GM10248 (cell line): Measurements from ENCODE around the gene ADAMTSL3.
"Not testable (repeated sequence)": the region's sequence is repeated elsewhere in the genome, so short reads cannot be mapped to it uniquely, and the experiment has no call there.

Experiments used
- CTCF ChIA-PET: fragments of 300-600 bp; sonication (Branson Sonifier 250); formaldehyde crosslinking; extraction: SDS; loops from one replicate; lab custom pipeline; 2021; ENCODE audit warnings: antibody characterized with exemption; lab: Yijun Ruan, JAX
- POLR2A ChIA-PET: fragments of 350-650 bp; sonication (Branson Sonifier 250); formaldehyde crosslinking; extraction: SDS; loops from one replicate; lab custom pipeline; 2020; ENCODE audit warnings: antibody characterized with exemption; lab: Yijun Ruan, JAX
- DNase-seq: peaks from one replicate; pipeline ENCODE4 v3.0.0; 2012; ENCODE audit errors: extremely low spot score
- TF ChIP-seq, protein P1 (sequence below): IDR thresholded peaks from 2 replicates; pipeline ENCODE4 v1.5.1; 2012; ENCODE audit warnings: mild to moderate bottlenecking, low read depth; ENCODE audit errors: extremely low read depth, missing control alignments, control extremely low read depth

Gene ADAMTSL3

DNA sequence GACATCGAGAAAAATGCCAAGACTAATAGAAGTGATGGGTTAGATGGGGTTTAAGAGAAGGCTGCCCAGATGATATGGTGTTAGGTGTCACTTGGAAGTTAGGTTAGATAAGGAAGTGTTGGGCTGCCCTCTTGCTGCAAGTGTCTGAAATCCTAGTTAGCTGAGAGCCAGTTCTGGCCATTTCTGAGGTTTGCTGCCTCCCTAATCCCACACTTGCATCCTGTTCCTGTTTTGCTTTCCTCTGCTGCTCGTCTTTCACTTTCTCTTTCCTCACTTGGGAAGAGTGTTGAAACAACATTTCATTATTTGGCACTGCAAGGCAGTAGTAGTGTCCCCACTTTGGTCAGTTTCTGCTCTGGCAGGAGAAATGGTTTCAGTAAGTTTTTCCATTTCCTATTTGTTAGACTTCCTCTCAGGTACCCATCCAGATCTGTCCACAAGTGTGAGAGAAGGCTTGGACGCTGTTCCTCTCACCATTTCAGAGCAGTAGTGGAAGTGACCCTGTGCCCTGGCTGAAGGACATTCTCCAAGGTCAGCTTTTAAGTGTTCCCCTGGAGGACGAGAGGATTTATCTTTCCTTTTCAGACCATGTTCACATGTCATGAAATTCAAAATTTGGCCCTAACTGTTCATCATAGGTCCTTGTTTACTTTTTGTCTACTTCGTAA, 93.3 kb downstream of the ADAMTSL3 start:
- POLR2A ChIA-PET: no interaction called here
- DNase-seq: no peak
- TF ChIP-seq, protein P1, sequence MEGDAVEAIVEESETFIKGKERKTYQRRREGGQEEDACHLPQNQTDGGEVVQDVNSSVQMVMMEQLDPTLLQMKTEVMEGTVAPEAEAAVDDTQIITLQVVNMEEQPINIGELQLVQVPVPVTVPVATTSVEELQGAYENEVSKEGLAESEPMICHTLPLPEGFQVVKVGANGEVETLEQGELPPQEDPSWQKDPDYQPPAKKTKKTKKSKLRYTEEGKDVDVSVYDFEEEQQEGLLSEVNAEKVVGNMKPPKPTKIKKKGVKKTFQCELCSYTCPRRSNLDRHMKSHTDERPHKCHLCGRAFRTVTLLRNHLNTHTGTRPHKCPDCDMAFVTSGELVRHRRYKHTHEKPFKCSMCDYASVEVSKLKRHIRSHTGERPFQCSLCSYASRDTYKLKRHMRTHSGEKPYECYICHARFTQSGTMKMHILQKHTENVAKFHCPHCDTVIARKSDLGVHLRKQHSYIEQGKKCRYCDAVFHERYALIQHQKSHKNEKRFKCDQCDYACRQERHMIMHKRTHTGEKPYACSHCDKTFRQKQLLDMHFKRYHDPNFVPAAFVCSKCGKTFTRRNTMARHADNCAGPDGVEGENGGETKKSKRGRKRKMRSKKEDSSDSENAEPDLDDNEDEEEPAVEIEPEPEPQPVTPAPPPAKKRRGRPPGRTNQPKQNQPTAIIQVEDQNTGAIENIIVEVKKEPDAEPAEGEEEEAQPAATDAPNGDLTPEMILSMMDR: no peak
- CTCF ChIA-PET: no interaction called here

DNA sequence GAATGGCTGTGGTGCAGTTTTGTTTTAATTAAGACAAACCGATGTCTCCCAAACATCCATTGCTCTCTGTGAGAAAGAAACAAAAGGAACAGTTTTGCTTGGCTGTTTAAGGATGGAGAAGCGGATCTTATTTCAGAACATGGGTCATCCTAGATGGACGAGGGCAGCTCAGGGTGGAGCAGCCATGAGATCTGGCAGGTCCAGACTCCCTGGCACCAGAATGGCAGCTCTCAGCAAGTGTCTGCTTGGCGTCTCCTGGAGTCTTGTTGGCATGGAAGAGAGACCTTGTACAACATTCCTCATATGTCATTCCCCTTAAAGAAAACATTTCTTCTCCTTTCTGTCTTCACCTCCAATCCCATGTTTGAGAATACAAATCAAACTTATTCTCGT, 93.8 kb downstream of the ADAMTSL3 start:
- ChIA-PET CTCF (no interaction called here), POLR2A (no interaction called here)
- TF ChIP-seq, protein P1: no peak
- DNase-seq: no peak

DNA sequence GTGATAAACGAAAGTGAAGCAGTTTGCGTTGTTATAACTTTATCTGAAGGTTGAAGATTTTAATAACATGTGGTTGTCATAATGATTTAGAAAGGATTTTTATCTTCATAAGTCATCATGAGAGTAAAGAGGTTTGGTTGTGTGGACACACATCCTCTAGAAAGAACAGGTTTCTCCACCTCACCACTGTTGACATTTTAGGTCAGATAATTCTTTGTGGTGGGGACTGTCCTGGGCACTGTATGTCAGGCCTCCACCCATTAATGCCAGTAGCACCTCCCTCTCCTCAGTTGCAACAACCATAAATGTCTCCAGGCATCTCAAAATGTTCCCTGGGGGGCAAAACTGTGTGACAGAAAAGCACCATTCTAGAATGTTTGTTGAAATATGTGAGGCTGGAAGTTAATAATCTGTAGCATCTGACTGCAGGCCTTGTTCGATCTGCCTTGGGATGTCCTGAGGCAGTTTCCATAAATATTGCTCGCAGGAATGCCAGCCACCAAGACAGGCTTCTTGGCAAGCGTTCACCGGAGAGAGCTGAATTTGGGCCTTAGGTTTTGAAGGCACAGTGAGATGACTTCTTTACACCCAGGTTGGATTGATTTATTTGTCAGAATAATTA, 100.1 kb downstream of the ADAMTSL3 start:
- ChIA-PET CTCF (no interaction called here), POLR2A (no interaction called here)
- TF ChIP-seq, protein P1: no peak
- no peak for DNase-seq

DNA sequence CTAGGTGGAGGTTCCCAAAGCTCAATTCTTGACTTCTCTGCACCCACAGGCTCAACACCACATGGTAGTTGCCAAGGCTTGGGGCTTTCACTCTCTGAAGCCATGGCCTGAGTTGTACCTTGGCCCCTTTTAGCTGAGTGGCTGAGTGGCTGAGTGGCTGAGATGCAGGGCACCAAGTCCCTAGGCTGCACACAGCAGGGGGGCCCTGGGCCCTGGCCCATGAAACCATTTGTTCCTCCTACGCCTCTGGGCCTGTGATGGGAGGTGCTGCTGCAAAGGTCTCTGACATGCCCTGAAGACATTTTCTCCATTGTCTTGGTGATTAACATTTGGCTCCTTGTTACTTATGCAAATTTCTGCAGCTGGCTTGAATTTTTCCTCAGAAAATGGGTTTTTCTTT, 103.4 kb downstream of the ADAMTSL3 start:
- POLR2A ChIA-PET: not testable (repeated sequence)
- CTCF ChIA-PET: interaction anchor here (0.7 to 0.9 kb wide), 2 partner anchors 9 to 22 kb away, joined by 3 read pairs; no protein-coding TSS in a partner anchor

DNA sequence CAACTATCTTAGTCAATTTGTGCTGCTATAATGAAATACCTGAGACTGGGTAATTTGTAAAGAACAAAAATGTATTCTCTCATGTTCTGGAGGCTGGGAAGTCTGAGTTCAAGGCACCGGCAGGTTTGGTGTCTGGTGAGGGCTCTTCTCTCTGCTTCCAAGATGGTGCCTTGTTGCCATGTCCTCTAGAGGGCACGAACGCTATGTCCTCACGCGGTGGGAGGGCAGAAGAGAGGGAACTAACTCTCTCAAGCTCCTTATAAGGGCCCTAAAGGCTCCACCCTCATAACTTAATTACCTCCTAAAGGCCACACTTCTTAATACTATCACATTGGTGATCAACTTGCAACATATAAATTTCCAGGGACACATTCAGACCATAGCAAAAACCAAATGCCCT, 108.4 kb downstream of the ADAMTSL3 start:
- ChIA-PET POLR2A (no interaction called here), CTCF (interaction anchor here (1.5 kb wide), 1 partner anchor 28 kb away, joined by 3 read pairs; no protein-coding TSS in a partner anchor)
- TF ChIP-seq, protein P1: no peak
- DNase-seq: no peak

More for the DNA sequence above, 103.4 kb downstream of the ADAMTSL3 start:
- DNase-seq: not testable (repeated sequence)

DNA sequence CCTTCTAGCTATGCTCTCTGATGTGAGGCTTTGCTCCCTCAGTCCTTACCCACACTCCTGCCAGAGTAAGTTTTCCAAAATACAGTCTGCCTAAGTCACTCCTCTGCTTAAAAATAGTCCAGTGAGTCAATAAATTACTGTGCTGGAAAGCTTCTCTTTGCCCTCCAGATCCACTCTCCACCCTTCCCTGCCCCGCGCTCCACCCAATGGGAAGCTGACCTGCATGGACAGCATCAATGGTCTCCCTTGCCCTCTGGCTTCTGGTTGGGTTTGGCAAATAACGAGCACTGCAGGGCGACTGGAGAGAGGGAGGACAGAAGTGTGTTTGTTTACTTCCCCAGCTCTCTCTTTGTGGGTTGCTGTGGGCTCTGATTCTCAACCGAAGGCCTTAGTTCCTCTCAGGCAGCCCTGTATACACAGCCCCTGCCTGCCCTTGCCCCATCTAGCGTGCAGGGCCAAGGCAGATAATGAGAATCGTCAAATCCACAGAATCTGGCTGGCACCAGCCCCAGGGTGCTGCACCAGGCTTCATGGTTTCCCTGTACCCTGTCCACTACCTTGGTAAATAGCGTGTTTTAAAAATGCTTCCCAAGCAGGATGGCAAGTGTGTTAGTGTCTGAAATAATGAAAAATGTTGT, 110.4 kb downstream of the ADAMTSL3 start:
- CTCF ChIA-PET: no interaction called here
- POLR2A ChIA-PET: no interaction called here
- DNase-seq: no peak
- TF ChIP-seq, protein P1: no peak

DNA sequence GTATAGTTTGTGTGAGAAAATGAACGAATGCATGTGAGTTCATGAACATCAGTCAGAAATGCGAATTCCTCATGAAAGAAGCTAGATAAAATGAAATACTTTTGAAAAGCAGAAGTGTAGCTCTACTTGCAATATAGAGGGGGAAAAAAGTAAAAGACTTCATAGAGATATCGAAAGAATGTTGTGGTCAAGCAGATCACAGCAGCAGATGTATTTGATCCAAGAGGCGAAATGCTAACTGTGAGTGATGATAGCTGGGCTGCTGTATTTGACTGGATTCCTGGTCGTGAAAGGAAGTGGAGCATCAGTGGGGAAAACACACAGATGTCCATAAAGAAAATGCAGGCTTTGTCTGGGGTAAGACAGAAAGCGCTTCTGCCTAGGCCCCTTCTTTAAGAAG, 112.4 kb downstream of the ADAMTSL3 start:
- CTCF ChIA-PET: interaction anchor here (0.8 to 1.5 kb wide), 4 partner anchors 9 to 16 kb away, joined by 3 read pairs; no protein-coding TSS in a partner anchor
- TF ChIP-seq, protein P1: no peak
- no peak for DNase-seq
- POLR2A ChIA-PET: no interaction called here
